Gastroesophageal sphincter (tissue), 4 donors: ENCODE measurements around the gene EARS2. TPM values are rescaled to one million over a fixed set of nuclear protein-coding genes. Genes with fewer than 3 reads are reported as not detected.

Experiments used
- ATAC-seq: fragments of 150-250 bp; one replicate; pipeline ENCODE4 v1.9.1; 2016; ENCODE audit warnings: mild to moderate bottlenecking, moderate library complexity
- H3K27ac ChIP-seq, 4 donors: fragments of 200-600 bp; sonication (generic) in 3 of 4; 1 replicate in 3 of 4; 2 replicates in 1 of 4; pipeline ENCODE4 v1.5.1; 2016 to 2019
- H3K27me3 ChIP-seq: fragments of 200-600 bp; sonication (generic); one replicate; pipeline ENCODE4 v1.5.1; 2019
- H3K36me3 ChIP-seq, 2 donors: fragments of 200-600 bp; sonication (generic); one replicate each; pipeline ENCODE4 v1.5.1; 2019; ENCODE audit warnings: control low read depth in 1 of 2
- H3K4me1 ChIP-seq, 3 donors: fragments of 200-600 bp; sonication (generic); 1 replicate in 2 of 3; 2 replicates in 1 of 3; pipeline ENCODE4 v1.5.1; 2016 to 2019; ENCODE audit warnings: control low read depth in 2 of 3
- H3K4me3 ChIP-seq, 2 donors: fragments of 200-600 bp; sonication (generic); one replicate each; pipeline ENCODE4 v1.5.1; 2019; ENCODE audit warnings: mild to moderate bottlenecking in 1 of 2, moderate library complexity in 1 of 2
- H3K9me3 ChIP-seq, 3 donors: fragments of 200-600 bp; sonication (generic); one replicate each; pipeline ENCODE4 v1.5.1; 2017 to 2019; ENCODE audit warnings: control low read depth in 2 of 3
- EP300 ChIP-seq: sonication (generic); formaldehyde crosslinking; IDR thresholded peaks from one replicate; pipeline ENCODE4 v1.6.1; 2017; ENCODE audit warnings: antibody characterized with exemption, mild to moderate bottlenecking
- POLR2A ChIP-seq, 2 donors: fragments of 450-650 bp; IDR thresholded peaks; one replicate each; pipeline ENCODE4 v1.6.1; 2017; ENCODE audit warnings: antibody characterized with exemption in 2 of 2, mild to moderate bottlenecking in 2 of 2, moderate library complexity in 1 of 2
- POLR2AphosphoS5 ChIP-seq: sonication (generic); formaldehyde crosslinking; IDR thresholded peaks from one replicate; pipeline ENCODE4 v1.6.1; 2017; ENCODE audit warnings: antibody characterized with exemption
- WGBS, 2 donors: methylation state at CpG; one replicate each; pipeline ENCODE4 v1.1.5; 2018; ENCODE audit warnings: low coverage in 1 of 2; 5-methylcytosine and 5-hydroxymethylcytosine counted together
- total RNA-seq, 4 donors: library from RNA; depleted of rRNA; stranded (reverse); fragments of >200 nt; gene quantifications; one replicate each; pipeline ENCODE4 v1.1.0, GENCODE V29; 2016
- TF ChIP-seq, protein P1 (sequence below), 4 experiments: fragments of 200-600 bp in 2 of 4; fragments of 450-650 bp in 2 of 4; sonication (generic) in 1 of 4; IDR thresholded peaks; one replicate each; pipeline ENCODE4 v1.5.1; 2017 to 2019; ENCODE audit warnings: antibody characterized with exemption in 4 of 4, mild to moderate bottlenecking in 2 of 4, moderate library complexity in 2 of 4

EARS2 gene
- total RNA-seq, 4 donors from 2014 or later: 9.5 to 28.5 (median 18.8) TPM

DNA sequence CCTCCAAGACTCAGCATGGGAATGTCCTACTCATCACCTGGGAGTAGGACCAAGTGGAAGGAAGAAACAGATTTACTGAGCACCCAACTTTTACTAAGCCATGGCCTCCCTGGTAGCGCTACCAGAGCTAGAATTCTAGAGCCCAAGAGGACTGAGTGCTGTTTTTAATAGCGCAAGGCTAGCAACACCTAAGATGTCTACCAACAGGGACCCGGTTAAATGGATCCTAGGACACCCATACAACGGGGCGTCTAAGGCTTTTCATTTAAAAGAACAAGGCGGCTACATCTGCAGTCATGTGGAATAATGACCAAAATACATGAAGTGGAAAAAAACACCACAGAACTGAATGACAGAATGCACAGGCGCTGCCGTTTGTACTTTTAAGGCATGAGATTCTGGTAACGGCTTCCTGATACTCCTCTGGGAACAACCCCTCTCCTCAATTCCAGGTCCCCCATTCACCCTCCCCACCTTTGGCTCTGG is 51.9 kb downstream of the EARS2 start:
- ATAC-seq: no peak
- Histone ChIP-seq H3K27ac (peak overlapping the region in 3 of 4 donors; percentile 71 to 77 (median 76)), H3K4me3 (no peak overlapping the region), H3K27me3 (no peaks in the 10 kb centered on the region), H3K9me3 (no peaks in the 10 kb centered on the region), H3K4me1 (peaks cover 0 to 84% (median 23%) of the 10 kb centered on the region in 3 donors), H3K36me3 (peaks cover 0 to 17% of the 10 kb centered on the region in 2 donors)
- 84 to 98% methylated on average over 6 to 7 of the region's 9 CpGs for WGBS, 2 donors
- TF ChIP-seq EP300: no peak
- TF ChIP-seq POLR2A (IDR thresholded peaks at IDR 0.05): no peak
- TF ChIP-seq, protein P1, sequence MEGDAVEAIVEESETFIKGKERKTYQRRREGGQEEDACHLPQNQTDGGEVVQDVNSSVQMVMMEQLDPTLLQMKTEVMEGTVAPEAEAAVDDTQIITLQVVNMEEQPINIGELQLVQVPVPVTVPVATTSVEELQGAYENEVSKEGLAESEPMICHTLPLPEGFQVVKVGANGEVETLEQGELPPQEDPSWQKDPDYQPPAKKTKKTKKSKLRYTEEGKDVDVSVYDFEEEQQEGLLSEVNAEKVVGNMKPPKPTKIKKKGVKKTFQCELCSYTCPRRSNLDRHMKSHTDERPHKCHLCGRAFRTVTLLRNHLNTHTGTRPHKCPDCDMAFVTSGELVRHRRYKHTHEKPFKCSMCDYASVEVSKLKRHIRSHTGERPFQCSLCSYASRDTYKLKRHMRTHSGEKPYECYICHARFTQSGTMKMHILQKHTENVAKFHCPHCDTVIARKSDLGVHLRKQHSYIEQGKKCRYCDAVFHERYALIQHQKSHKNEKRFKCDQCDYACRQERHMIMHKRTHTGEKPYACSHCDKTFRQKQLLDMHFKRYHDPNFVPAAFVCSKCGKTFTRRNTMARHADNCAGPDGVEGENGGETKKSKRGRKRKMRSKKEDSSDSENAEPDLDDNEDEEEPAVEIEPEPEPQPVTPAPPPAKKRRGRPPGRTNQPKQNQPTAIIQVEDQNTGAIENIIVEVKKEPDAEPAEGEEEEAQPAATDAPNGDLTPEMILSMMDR (IDR thresholded peaks at IDR 0.05): no peak
- TF ChIP-seq POLR2AphosphoS5: no peak

GRCh38 chr16:23504453-23505179 is 52.5 kb downstream of the EARS2 start:
- Histone ChIP-seq H3K27ac (peak overlapping the region in 3 of 4 donors; percentile 71 to 77 (median 76)), H3K9me3 (no peaks in the 10 kb centered on the region), H3K27me3 (no peaks in the 10 kb centered on the region), H3K4me3 (no peak overlapping the region), H3K4me1 (peaks cover 0 to 90% (median 23%) of the 10 kb centered on the region in 3 donors), H3K36me3 (peaks cover 0 to 22% of the 10 kb centered on the region in 2 donors)
- 29 to 35% methylated on average over 2 to 3 of the region's 13 CpGs for WGBS, 2 donors
- peak; percentile 91 for ATAC-seq
- TF ChIP-seq POLR2AphosphoS5 (peak; percentile 67), EP300 (no peak)

GRCh38 chr16:23504076-23504452 is 53.1 kb downstream of the EARS2 start:
- 60 to 73% methylated on average over 3 of the region's 5 CpGs for WGBS, 2 donors
- Histone ChIP-seq H3K36me3 (peaks cover 0 to 22% of the 10 kb centered on the region in 2 donors), H3K9me3 (no peaks in the 10 kb centered on the region), H3K27ac (peak overlapping the region in 3 of 4 donors; percentile 71 to 77 (median 76)), H3K4me3 (no peak overlapping the region), H3K4me1 (peaks cover 0 to 92% (median 23%) of the 10 kb centered on the region in 3 donors), H3K27me3 (no peaks in the 10 kb centered on the region)
- ATAC-seq: peak; percentile 48
- TF ChIP-seq POLR2A (IDR thresholded peaks at IDR 0.05) (no peak), POLR2AphosphoS5 (no peak), EP300 (no peak)
- TF ChIP-seq, protein P1 (IDR thresholded peaks at IDR 0.05): no peak

DNA sequence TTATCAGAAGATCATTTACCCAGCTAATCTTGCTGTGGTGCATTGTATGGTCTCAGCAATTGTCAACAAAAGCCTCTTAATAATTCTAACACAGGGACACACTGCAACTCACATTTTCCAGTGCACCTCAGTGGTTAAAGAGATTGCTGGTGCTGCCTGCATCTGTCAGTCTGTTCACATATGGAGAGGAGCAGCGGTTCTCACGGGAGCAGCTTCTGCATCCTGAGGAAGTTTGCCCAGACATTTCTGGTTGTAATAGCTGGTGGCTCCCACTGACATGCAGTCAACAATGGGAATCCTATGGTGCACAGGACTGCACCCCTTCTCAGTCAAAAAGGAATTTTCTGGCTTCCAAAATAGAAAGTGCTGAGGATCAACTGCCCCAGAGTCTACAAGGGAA is 54.7 kb downstream of the EARS2 start:
- Histone ChIP-seq H3K4me3 (no peak overlapping the region), H3K36me3 (peaks cover 0 to 22% of the 10 kb centered on the region in 2 donors), H3K4me1 (peaks cover 0 to 92% (median 17%) of the 10 kb centered on the region in 3 donors), H3K9me3 (no peaks in the 10 kb centered on the region), H3K27ac (no peak overlapping the region), H3K27me3 (no peaks in the 10 kb centered on the region)
- TF ChIP-seq EP300 (no peak), POLR2AphosphoS5 (no peak), POLR2A (IDR thresholded peaks at IDR 0.05) (no peak)
- TF ChIP-seq, protein P1 (IDR thresholded peaks at IDR 0.05): no peak
- no peak for ATAC-seq
- WGBS, 2 donors: 79% methylated on average over 2 of the region's 2 CpGs; no CpG with 5 or more reads in 1 of the 2 donors

GRCh38 chr16:23501291-23501690 is 55.9 kb downstream of the EARS2 start:
- no peak overlapping the region for H3K27ac ChIP-seq
- H3K27me3 ChIP-seq: no peaks in the 10 kb centered on the region
- H3K9me3 ChIP-seq: no peaks in the 10 kb centered on the region
- no peak overlapping the region for H3K4me3 ChIP-seq
- peaks cover 0 to 88% (median 16%) of the 10 kb centered on the region in 3 donors for H3K4me1 ChIP-seq
- TF ChIP-seq EP300 (no peak), POLR2AphosphoS5 (no peak), POLR2A (IDR thresholded peaks at IDR 0.05) (no peak)
- TF ChIP-seq, protein P1 (IDR thresholded peaks at IDR 0.05): no peak
- WGBS, 2 donors: 70 to 90% methylated on average over 2 to 5 of the region's 5 CpGs
- peaks cover 0 to 25% of the 10 kb centered on the region in 2 donors for H3K36me3 ChIP-seq
- no peak for ATAC-seq
